Cardiac muscle cell (in vitro differentiated cells and primary cell): ENCODE data around the gene TEX22. TPM values are rescaled to one million over a fixed set of nuclear protein-coding genes. Genes with fewer than 3 reads are reported as not detected.

Experiments used
- DNase-seq, 2 donors: peaks; one replicate each; pipeline versions ENCODE4 v3.0.0 to v3.0.0-alpha.2; 2010 to 2017; ENCODE audit warnings: low read depth in 1 of 2, low spot score in 1 of 2
- H3K27ac ChIP-seq: fragments of 200-600 bp; sonication (generic); 2 replicates; pipeline ENCODE4 v1.5.1; 2016
- H3K27me3 ChIP-seq: fragments of 200-600 bp; sonication (generic); 2 replicates; pipeline ENCODE4 v1.6.0; 2016; ENCODE audit warnings: control low read depth
- H3K36me3 ChIP-seq: fragments of 200-600 bp; sonication (generic); 2 replicates; pipeline ENCODE4 v1.5.1; 2016; ENCODE audit warnings: control low read depth
- H3K4me1 ChIP-seq: fragments of 200-600 bp; sonication (generic); 2 replicates; pipeline ENCODE4 v1.8.1; 2017; ENCODE audit warnings: low read depth, mild to moderate bottlenecking, mixed run types
- H3K4me3 ChIP-seq: fragments of 200-600 bp; sonication (generic); 2 replicates; pipeline ENCODE4 v1.5.1; 2016; ENCODE audit warnings: mild to moderate bottlenecking
- H3K9me3 ChIP-seq: fragments of 200-600 bp; sonication (generic); 2 replicates; pipeline ENCODE4 v1.5.1; 2017; ENCODE audit warnings: low read depth, mild to moderate bottlenecking, control low read depth
- polyA plus RNA-seq: library from polyadenylated mRNA; unstranded; fragments of >200 nt; fragmentation: Nextera tagmentation; extraction: Ambion mirVana; gene quantifications from 2 replicates; pipeline ENCODE4 v1.2.1, GENCODE V29; 2016
- total RNA-seq: library from RNA; depleted of rRNA; stranded (reverse); fragments of >200 nt; gene quantifications from 2 replicates; pipeline ENCODE4 v1.2.3, GENCODE V29; 2016
- TF ChIP-seq, protein P1 (sequence below): IDR thresholded peaks from 2 replicates; pipeline ENCODE4 v1.5.1; 2012; ENCODE audit warnings: low read depth, mild to moderate bottlenecking, low read length

Gene TEX22
- total and polyA plus RNA-seq, 2 experiments from 2014 or later, result 3.7 to 4.1 TPM

DNA sequence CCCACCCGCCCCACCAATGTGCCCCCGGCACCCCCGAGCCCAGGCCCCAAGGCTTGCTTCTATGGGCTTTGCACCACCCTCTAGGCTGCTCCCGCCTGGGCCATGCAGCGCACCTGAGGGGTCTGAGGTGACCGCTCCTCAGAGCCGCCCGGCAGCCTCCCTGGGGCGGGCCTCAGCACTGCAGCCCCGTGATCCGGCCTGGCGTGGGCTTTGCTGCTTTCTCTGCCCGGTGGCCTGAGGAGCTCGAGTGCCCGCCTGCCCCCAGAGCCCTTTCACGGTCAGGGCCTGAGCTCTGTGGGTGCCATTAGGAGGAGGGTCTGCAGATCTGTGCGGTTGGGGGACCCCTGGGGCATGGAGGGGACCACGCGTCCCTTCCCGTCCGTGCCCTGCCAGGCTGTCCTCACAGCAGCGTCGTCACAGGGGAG lies 27.5 kb downstream of the TEX22 start:
- peaks cover 4% of the 10 kb centered on the region for H3K4me1 ChIP-seq
- no peaks in the 10 kb centered on the region for H3K36me3 ChIP-seq
- no peak for DNase-seq
- H3K4me3 ChIP-seq, result no peak overlapping the region
- no peaks in the 10 kb centered on the region for H3K9me3 ChIP-seq
- H3K27me3 ChIP-seq, result no peaks in the 10 kb centered on the region
- TF ChIP-seq, protein P1, sequence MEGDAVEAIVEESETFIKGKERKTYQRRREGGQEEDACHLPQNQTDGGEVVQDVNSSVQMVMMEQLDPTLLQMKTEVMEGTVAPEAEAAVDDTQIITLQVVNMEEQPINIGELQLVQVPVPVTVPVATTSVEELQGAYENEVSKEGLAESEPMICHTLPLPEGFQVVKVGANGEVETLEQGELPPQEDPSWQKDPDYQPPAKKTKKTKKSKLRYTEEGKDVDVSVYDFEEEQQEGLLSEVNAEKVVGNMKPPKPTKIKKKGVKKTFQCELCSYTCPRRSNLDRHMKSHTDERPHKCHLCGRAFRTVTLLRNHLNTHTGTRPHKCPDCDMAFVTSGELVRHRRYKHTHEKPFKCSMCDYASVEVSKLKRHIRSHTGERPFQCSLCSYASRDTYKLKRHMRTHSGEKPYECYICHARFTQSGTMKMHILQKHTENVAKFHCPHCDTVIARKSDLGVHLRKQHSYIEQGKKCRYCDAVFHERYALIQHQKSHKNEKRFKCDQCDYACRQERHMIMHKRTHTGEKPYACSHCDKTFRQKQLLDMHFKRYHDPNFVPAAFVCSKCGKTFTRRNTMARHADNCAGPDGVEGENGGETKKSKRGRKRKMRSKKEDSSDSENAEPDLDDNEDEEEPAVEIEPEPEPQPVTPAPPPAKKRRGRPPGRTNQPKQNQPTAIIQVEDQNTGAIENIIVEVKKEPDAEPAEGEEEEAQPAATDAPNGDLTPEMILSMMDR, result no peak
- no peak overlapping the region for H3K27ac ChIP-seq

DNA sequence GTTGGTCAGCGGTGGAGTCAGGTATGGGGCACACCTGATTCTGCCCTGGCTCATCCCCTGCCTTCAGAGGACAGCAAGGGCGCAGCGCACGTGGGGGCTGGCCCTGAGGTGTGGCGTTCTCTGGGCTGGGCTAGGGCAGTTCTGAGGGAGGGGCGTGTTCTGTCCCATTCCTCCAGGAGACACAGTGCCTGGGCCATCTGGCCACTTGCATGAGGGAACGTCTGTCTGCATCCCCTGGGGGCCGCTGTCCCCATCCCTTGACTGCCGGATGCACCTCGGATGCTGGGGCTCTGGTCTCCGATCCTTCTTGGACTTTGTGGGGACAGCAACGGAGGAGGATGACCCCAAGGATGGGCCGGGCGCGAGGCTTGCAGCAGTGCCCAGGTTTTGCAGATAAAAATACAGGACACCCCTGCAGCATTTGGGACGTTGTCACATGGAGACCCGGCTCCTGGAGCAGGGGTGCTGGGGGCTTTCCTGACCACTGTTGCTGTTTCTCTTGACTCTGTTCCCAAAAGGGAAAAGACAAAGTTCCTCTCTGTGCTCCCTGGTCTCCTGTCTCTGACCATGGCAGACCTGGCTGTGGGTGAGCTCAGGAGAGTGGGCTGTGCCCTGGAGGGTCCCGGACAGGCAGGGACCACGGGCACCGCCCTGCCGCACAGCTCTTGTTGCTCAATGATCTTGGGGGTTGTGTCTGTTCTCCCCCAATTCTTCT lies 28.2 kb downstream of the TEX22 start:
- TF ChIP-seq, protein P1, result no peak
- no peaks in the 10 kb centered on the region for H3K36me3 ChIP-seq

DNA sequence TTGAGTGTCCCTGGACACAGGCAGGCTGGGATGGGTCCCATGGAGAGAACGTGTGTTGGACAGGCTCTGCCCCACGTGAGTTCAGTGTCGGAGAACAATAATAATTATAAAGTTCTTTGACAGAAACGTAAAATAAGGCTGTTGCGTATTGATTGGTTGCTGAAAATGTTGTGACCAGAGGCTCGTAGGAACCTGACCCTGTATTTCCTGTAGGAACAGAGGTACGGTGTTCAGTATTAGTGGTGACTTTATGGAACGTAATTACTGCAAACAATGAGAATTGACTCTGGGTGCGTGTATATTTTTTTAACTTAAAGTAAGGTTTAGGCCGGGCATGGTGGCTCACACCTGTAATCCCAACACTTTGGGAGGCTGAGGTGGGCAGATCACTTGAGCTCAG lies 29.1 kb downstream of the TEX22 start:
- DNase-seq, result no peak
- Histone ChIP-seq H3K27me3 (no peaks in the 10 kb centered on the region), H3K9me3 (no peaks in the 10 kb centered on the region), H3K4me3 (no peak overlapping the region), H3K36me3 (no peaks in the 10 kb centered on the region), H3K4me1 (no peaks in the 10 kb centered on the region), H3K27ac (no peak overlapping the region)
- TF ChIP-seq, protein P1, result no peak

More for the DNA sequence above, 28.2 kb downstream of the TEX22 start:
- Histone ChIP-seq H3K4me1 (peaks cover 4% of the 10 kb centered on the region), H3K27ac (no peak overlapping the region), H3K27me3 (no peaks in the 10 kb centered on the region), H3K4me3 (no peak overlapping the region), H3K9me3 (no peaks in the 10 kb centered on the region)
- DNase-seq, result no peak

DNA sequence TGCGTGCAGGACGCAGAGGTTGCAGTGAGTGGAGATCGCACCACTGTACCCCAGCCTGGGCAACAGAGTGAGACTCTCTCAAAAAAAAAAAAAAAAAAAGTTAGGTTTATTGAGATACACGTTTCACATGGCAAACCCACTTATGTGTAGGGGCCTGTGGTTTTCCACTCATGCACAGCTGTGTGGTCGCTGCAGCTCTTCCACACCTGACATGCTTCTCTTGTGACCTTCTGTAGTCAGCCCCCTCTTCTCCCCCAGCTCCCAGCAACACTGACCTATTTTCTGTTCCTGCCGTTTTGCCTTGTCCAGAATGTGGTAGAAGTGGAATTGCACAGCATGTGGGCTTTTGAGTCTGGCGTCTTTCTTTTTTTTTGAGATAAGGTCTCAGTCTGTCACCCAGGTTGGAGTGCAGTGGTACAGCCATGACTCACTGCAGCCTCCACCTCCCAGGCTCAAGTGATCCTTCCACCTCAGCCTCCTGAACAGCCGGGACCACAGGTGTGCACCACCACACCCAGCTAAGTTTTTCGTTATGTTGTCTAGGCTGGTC lies 29.7 kb downstream of the TEX22 start:
- Histone ChIP-seq H3K27ac (no peak overlapping the region), H3K4me1 (no peaks in the 10 kb centered on the region), H3K36me3 (no peaks in the 10 kb centered on the region), H3K4me3 (no peak overlapping the region), H3K9me3 (no peaks in the 10 kb centered on the region), H3K27me3 (no peaks in the 10 kb centered on the region)
- DNase-seq, result no peak
- TF ChIP-seq, protein P1, result no peak

DNA sequence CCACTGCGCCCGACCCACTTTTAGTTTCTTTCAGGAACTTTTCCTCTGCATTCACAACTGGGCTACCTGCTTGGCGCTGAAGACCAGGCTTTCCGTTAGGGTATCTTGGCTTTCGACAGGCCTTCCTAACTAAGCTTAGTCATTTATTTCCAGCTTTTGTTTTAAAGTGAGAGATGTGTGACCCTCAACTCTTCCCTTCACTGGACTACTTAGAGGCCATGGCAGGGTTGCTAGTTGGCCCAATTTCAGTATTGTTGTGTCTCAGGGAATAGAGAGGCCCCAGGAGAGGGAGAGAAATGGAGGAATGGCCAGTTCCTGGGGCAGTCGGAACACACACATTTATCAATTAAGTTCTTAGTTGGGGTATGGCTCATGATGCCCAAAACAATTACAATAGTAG lies 31.7 kb downstream of the TEX22 start:
- H3K4me1 ChIP-seq, result no peaks in the 10 kb centered on the region
- no peaks in the 10 kb centered on the region for H3K9me3 ChIP-seq
- no peaks in the 10 kb centered on the region for H3K36me3 ChIP-seq
- no peak for DNase-seq
- TF ChIP-seq, protein P1, result no peak
- H3K27ac ChIP-seq, result no peak overlapping the region
- H3K4me3 ChIP-seq, result no peak overlapping the region
- no peaks in the 10 kb centered on the region for H3K27me3 ChIP-seq
